Lower leg skin (tissue), 3 donors: ENCODE data around the gene ACP3.

Source experiments
- POLR2A ChIP-seq, 2 donors: fragments of 450-650 bp; IDR thresholded peaks; one replicate each; pipeline ENCODE4 v1.6.1; 2016 to 2017; ENCODE audit warnings: antibody characterized with exemption in 2 of 2, mild to moderate bottlenecking in 1 of 2, moderate library complexity in 1 of 2
- TF ChIP-seq, protein P1 (sequence below), 3 donors: fragments of 450-650 bp; IDR thresholded peaks; one replicate each; pipeline ENCODE4 v1.5.1; 2016; ENCODE audit warnings: antibody characterized with exemption in 3 of 3, mild to moderate bottlenecking in 3 of 3, moderate library complexity in 2 of 3

DNA sequence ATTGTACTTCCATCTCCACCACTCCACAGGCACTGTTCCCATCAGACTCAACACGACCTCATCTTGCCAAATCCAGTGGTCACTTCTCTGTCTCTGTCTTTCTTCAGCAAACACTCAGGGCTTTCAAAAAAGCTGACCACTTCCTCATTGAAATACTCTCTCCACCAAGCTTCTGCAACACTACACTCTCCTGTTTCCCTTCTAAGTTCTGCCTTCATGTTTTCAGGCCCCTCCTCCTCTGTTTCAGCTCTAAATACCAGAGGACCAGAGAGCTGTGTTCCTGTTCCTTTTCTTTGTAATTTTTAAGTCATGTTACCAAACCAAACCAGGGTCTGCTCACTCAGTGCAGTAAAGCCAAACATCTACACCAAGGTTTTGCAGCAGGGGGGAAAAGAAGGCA, 33.8 kb upstream of the ACP3 start:
- TF ChIP-seq, protein P1, sequence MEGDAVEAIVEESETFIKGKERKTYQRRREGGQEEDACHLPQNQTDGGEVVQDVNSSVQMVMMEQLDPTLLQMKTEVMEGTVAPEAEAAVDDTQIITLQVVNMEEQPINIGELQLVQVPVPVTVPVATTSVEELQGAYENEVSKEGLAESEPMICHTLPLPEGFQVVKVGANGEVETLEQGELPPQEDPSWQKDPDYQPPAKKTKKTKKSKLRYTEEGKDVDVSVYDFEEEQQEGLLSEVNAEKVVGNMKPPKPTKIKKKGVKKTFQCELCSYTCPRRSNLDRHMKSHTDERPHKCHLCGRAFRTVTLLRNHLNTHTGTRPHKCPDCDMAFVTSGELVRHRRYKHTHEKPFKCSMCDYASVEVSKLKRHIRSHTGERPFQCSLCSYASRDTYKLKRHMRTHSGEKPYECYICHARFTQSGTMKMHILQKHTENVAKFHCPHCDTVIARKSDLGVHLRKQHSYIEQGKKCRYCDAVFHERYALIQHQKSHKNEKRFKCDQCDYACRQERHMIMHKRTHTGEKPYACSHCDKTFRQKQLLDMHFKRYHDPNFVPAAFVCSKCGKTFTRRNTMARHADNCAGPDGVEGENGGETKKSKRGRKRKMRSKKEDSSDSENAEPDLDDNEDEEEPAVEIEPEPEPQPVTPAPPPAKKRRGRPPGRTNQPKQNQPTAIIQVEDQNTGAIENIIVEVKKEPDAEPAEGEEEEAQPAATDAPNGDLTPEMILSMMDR (IDR thresholded peaks at IDR 0.05), result no peak
- TF ChIP-seq POLR2A (IDR thresholded peaks at IDR 0.05), result no peak
